Sigmoid colon (tissue), 4 donors: Measurements from ENCODE around the gene SLC44A4.

ENCODE experiments used
- EP300 ChIP-seq, 4 donors: sonication (generic); formaldehyde crosslinking; IDR thresholded peaks; one replicate each; pipeline ENCODE4 v1.6.1; 2017; ENCODE audit warnings: antibody characterized with exemption in 4 of 4
- POLR2AphosphoS5 ChIP-seq, 4 donors: sonication (generic); formaldehyde crosslinking; IDR thresholded peaks; one replicate each; pipeline ENCODE4 v1.6.1; 2017; ENCODE audit warnings: antibody characterized with exemption in 4 of 4
- TF ChIP-seq, protein P1 (sequence below), 4 experiments: fragments of 450-650 bp in 3 of 4; fragments of 200-600 bp in 1 of 4; IDR thresholded peaks; one replicate each; pipeline ENCODE4 v1.5.1; 2016 to 2019; ENCODE audit warnings: antibody characterized with exemption in 4 of 4, mild to moderate bottlenecking in 3 of 4, moderate library complexity in 2 of 4

DNA sequence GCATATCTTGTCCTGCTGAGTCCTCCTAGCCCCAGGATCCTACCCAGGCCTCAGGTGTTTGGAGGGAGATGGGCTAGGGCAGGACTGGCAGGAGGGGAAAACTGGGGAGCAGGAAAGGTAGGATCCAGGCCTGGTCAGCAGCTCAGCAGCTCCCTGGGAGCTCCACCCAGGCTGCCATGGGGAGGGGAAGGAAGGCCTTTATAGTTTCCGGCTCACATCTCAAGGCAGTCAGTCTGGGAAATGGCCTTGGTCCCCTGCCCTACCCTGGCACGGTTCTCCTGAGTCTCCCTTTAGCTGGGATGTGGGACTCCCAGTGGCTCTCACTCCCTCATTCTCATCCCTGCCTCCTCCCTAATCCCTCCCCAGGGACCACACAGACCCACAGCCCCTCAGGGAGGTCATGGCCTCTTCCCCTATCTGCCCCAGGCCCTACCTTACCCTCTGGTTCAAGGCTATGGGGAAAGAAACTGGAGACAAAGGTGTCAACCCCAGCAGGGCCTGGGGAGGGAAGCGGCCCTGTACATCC is 1.6 kb downstream of the SLC44A4 start:
- TF ChIP-seq POLR2AphosphoS5 (IDR thresholded peaks at IDR 0.05) (no peak), EP300 (IDR thresholded peaks at IDR 0.05) (no peak)
- TF ChIP-seq, protein P1, sequence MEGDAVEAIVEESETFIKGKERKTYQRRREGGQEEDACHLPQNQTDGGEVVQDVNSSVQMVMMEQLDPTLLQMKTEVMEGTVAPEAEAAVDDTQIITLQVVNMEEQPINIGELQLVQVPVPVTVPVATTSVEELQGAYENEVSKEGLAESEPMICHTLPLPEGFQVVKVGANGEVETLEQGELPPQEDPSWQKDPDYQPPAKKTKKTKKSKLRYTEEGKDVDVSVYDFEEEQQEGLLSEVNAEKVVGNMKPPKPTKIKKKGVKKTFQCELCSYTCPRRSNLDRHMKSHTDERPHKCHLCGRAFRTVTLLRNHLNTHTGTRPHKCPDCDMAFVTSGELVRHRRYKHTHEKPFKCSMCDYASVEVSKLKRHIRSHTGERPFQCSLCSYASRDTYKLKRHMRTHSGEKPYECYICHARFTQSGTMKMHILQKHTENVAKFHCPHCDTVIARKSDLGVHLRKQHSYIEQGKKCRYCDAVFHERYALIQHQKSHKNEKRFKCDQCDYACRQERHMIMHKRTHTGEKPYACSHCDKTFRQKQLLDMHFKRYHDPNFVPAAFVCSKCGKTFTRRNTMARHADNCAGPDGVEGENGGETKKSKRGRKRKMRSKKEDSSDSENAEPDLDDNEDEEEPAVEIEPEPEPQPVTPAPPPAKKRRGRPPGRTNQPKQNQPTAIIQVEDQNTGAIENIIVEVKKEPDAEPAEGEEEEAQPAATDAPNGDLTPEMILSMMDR (IDR thresholded peaks at IDR 0.05), result no peak
